Common myeloid progenitor, CD34-positive (primary cell): Measurements from ENCODE around the gene IFT57.
A peak's percentile ranks its signal among the peaks of the same experiment; 100 is the strongest.

ENCODE experiments used
- CTCF ChIA-PET: fragments of 350-600 bp; sonication (Branson Sonifier 250); formaldehyde crosslinking; loops from one replicate; lab custom pipeline; 2021; ENCODE audit warnings: antibody characterized with exemption; lab: Charles Lee
- POLR2A ChIA-PET: fragments of 350-600 bp; sonication (Branson Sonifier 250); formaldehyde crosslinking; loops from one replicate; lab custom pipeline; 2021; ENCODE audit warnings: antibody characterized with exemption; lab: Charles Lee
- DNase-seq, 3 donors: peaks; one replicate each; pipeline versions ENCODE4 v3.0.0 to v3.0.0-alpha.2; 2013
- H3K27ac ChIP-seq, 2 experiments: 1 replicate in 1 of 2; 2 replicates in 1 of 2; pipeline ENCODE4 v1.7.0; 2013; ENCODE audit warnings: inconsistent platforms in 2 of 2, low read length in 2 of 2, mild to moderate bottlenecking in 2 of 2, low read depth in 1 of 2, moderate library complexity in 1 of 2; ENCODE audit not compliant: severe bottlenecking in 2 of 2, insufficient read depth in 1 of 2, poor library complexity in 1 of 2
- H3K27me3 ChIP-seq, 5 experiments: replicated peaks in 2 of 5; 1 replicate in 3 of 5; 2 replicates in 2 of 5; pipeline versions ENCODE4 v1.6.1 to v1.7.0; 2013; ENCODE audit warnings: low read length in 4 of 5, mild to moderate bottlenecking in 2 of 5, moderate library complexity in 2 of 5, inconsistent platforms in 1 of 5; ENCODE audit not compliant: insufficient read depth in 5 of 5, control insufficient read depth in 4 of 5
- H3K36me3 ChIP-seq, 4 experiments: 1 replicate in 2 of 4; 2 replicates in 2 of 4; pipeline versions ENCODE4 v1.6.1 to v1.7.0; 2013; ENCODE audit warnings: low read length in 3 of 4, control low read depth in 1 of 4, mild to moderate bottlenecking in 1 of 4; ENCODE audit not compliant: control insufficient read depth in 4 of 4, insufficient read depth in 4 of 4
- H3K4me1 ChIP-seq, 4 experiments: 1 replicate in 3 of 4; 2 replicates in 1 of 4; pipeline versions ENCODE4 v1.6.1 to v1.7.1; 2013; ENCODE audit warnings: low read length in 3 of 4, mild to moderate bottlenecking in 3 of 4, control low read depth in 1 of 4, inconsistent platforms in 1 of 4, moderate library complexity in 1 of 4; ENCODE audit not compliant: control insufficient read depth in 4 of 4, insufficient read depth in 4 of 4; ENCODE audit errors: control extremely low read depth in 1 of 4
- H3K4me3 ChIP-seq, 7 experiments: 1 replicate in 4 of 7; 2 replicates in 3 of 7; pipeline versions ENCODE4 v1.5.1 to v1.7.0; 2013; ENCODE audit warnings: mild to moderate bottlenecking in 7 of 7, low read length in 6 of 7, moderate library complexity in 6 of 7, inconsistent platforms in 2 of 7, low read depth in 2 of 7, control low read depth in 1 of 7; ENCODE audit not compliant: insufficient read depth in 4 of 7, control insufficient read depth in 1 of 7; ENCODE audit errors: extremely low read depth in 1 of 7
- H3K9me3 ChIP-seq, 5 experiments: 1 replicate in 4 of 5; 2 replicates in 1 of 5; pipeline versions ENCODE4 v1.6.1 to v1.7.1; 2013; ENCODE audit warnings: low read length in 4 of 5, mild to moderate bottlenecking in 2 of 5, inconsistent platforms in 1 of 5, low read depth in 1 of 5, moderate library complexity in 1 of 5; ENCODE audit not compliant: control insufficient read depth in 4 of 5, insufficient read depth in 2 of 5; ENCODE audit errors: control extremely low read depth in 1 of 5
- WGBS: methylation state at CpG from one replicate; pipeline ENCODE4 v1.1.5; 2013; ENCODE audit not compliant: insufficient coverage; 5-methylcytosine and 5-hydroxymethylcytosine counted together

Gene IFT57

GRCh38 chr3:108222853-108223565, 785 bp upstream of the IFT57 start:
- CTCF ChIA-PET: interaction anchor here (1.0 to 2.3 kb wide), 6 partner anchors 17 to 294 kb away, joined by 3 to 9 read pairs (median 3); no protein-coding TSS in a partner anchor
- WGBS: no CpG with 5 or more reads among the region's 5 CpGs

GRCh38 chr3:108221393-108221792, 831 bp downstream of the IFT57 start:
- Histone ChIP-seq H3K36me3 (peaks cover 0 to 4% (median 3%) of the 10 kb centered on the region in 4 experiments), H3K9me3 (no peaks in the 10 kb centered on the region), H3K4me3 (peak overlapping the region in 6 of 7 experiments; percentile 85 to 96 (median 88)), H3K27me3 (no peaks in the 10 kb centered on the region), H3K27ac (peak overlapping the region; percentile 95 to 97), H3K4me1 (peaks cover 26 to 46% (median 38%) of the 10 kb centered on the region in 4 experiments)
- CTCF ChIA-PET: no interaction called here
- peak in 2 of 3 donors; percentile 17 to 24 for DNase-seq
- POLR2A ChIA-PET: no interaction called here
- WGBS: 20% methylated on average over 1 of the region's 6 CpGs

More at GRCh38 chr3:108222853-108223565, 785 bp upstream of the IFT57 start:
- no peaks in the 10 kb centered on the region for H3K36me3 ChIP-seq
- peak overlapping the region in 6 of 7 experiments; percentile 85 to 96 (median 88) for H3K4me3 ChIP-seq
- POLR2A ChIA-PET: interaction anchor here (1.4 to 1.5 kb wide), 2 partner anchors 97 to 133 kb away, joined by 3 read pairs; no protein-coding TSS in a partner anchor
- no peaks in the 10 kb centered on the region for H3K9me3 ChIP-seq
- H3K27ac ChIP-seq: peak overlapping the region; percentile 95 to 97
- H3K4me1 ChIP-seq: peaks cover 26 to 46% (median 38%) of the 10 kb centered on the region in 4 experiments
- no peaks in the 10 kb centered on the region for H3K27me3 ChIP-seq
- peak in 1 of 3 donors; percentile 10 for DNase-seq

- Histone ChIP-seq H3K27me3 (no peaks in the 10 kb centered on the region), H3K4me3 (no peak overlapping the region), H3K4me1 (peaks cover 20 to 45% (median 31%) of the 10 kb centered on the region in 4 experiments), H3K9me3 (no peaks in the 10 kb centered on the region), H3K27ac (no peak overlapping the region), H3K36me3 (peaks cover 0 to 5% (median 3%) of the 10 kb centered on the region in 4 experiments)
- WGBS: 85% methylated on average over 5 of the region's 9 CpGs
- POLR2A ChIA-PET: interaction anchor here (0.8 kb wide), 1 partner anchor 80 kb away, joined by 3 read pairs; no protein-coding TSS in a partner anchor
- DNase-seq: no peak
- CTCF ChIA-PET: no interaction called here
These were observed 2.9 kb downstream of the IFT57 start for GRCh38 chr3:108219336-108219735.

- POLR2A ChIA-PET: no interaction called here
- DNase-seq: no peak
- H3K27me3 ChIP-seq: no peaks in the 10 kb centered on the region
- H3K9me3 ChIP-seq: no peaks in the 10 kb centered on the region
- no peak overlapping the region for H3K4me3 ChIP-seq
- no peak overlapping the region for H3K27ac ChIP-seq
- H3K4me1 ChIP-seq: peaks cover 15 to 40% (median 26%) of the 10 kb centered on the region in 4 experiments
- H3K36me3 ChIP-seq: peaks cover 0 to 5% (median 3%) of the 10 kb centered on the region in 4 experiments
- CTCF ChIA-PET: no interaction called here
These were observed 3.4 kb downstream of the IFT57 start for GRCh38 chr3:108218811-108219210.

GRCh38 chr3:108215871-108216270, 6.4 kb downstream of the IFT57 start:
- no CpG with 5 or more reads among the region's 1 CpG for WGBS
- Histone ChIP-seq H3K4me1 (peaks cover 2 to 19% (median 5%) of the 10 kb centered on the region in 4 experiments), H3K27ac (no peak overlapping the region), H3K4me3 (peak overlapping the region in 1 of 7 experiments; percentile 50), H3K36me3 (peaks cover 10 to 12% (median 11%) of the 10 kb centered on the region in 4 experiments), H3K9me3 (no peaks in the 10 kb centered on the region), H3K27me3 (no peaks in the 10 kb centered on the region)
- DNase-seq: peak; percentile 21 to 52 (median 48)
- POLR2A ChIA-PET: no interaction called here
- CTCF ChIA-PET: interaction anchor here (0.8 kb wide), 1 partner anchor 8 kb away, joined by 3 read pairs; no protein-coding TSS in a partner anchor

GRCh38 chr3:108209579-108209978, 12.6 kb downstream of the IFT57 start:
- peaks cover 8 to 23% (median 9%) of the 10 kb centered on the region in 4 experiments for H3K36me3 ChIP-seq
- H3K9me3 ChIP-seq: no peaks in the 10 kb centered on the region
- ChIA-PET POLR2A (no interaction called here), CTCF (no interaction called here)
- 90% methylated on average over 2 of the region's 3 CpGs for WGBS
- H3K4me3 ChIP-seq: no peak overlapping the region
- no peaks in the 10 kb centered on the region for H3K27me3 ChIP-seq
- H3K27ac ChIP-seq: no peak overlapping the region
- H3K4me1 ChIP-seq: no peaks in the 10 kb centered on the region
- no peak for DNase-seq

- H3K36me3 ChIP-seq: peaks cover 8 to 26% (median 11%) of the 10 kb centered on the region in 4 experiments
- no peak for DNase-seq
- CTCF ChIA-PET: no interaction called here
- no CpG with 5 or more reads among the region's 1 CpG for WGBS
- POLR2A ChIA-PET: no interaction called here
- H3K9me3 ChIP-seq: no peaks in the 10 kb centered on the region
- H3K27me3 ChIP-seq: no peaks in the 10 kb centered on the region
- H3K27ac ChIP-seq: no peak overlapping the region
- no peaks in the 10 kb centered on the region for H3K4me1 ChIP-seq
- H3K4me3 ChIP-seq: no peak overlapping the region
These were observed 13.4 kb downstream of the IFT57 start for GRCh38 chr3:108208831-108209230.
